Colonic mucosa (tissue), 4 donors: Measurements from ENCODE around the gene TRPC6. TPM values are rescaled to one million over a fixed set of nuclear protein-coding genes. Genes with fewer than 3 reads are reported as not detected.
"Not testable (repeated sequence)": the region's sequence is repeated elsewhere in the genome, so short reads cannot be mapped to it uniquely, and the experiment has no call there.

ENCODE experiments used
- DNase-seq: peaks from one replicate; pipeline ENCODE4 v3.0.0-alpha.2; 2020
- H3K27ac ChIP-seq: fragments of 200-600 bp; one replicate; pipeline ENCODE4 v1.8.0; 2021
- H3K27me3 ChIP-seq: fragments of 200-600 bp; one replicate; pipeline ENCODE4 v1.8.0; 2021
- H3K36me3 ChIP-seq: fragments of 200-600 bp; one replicate; pipeline ENCODE4 v1.8.0; 2021
- H3K4me1 ChIP-seq: fragments of 200-600 bp; one replicate; pipeline ENCODE4 v1.8.0; 2021; ENCODE audit warnings: mild to moderate bottlenecking
- H3K4me3 ChIP-seq: fragments of 200-600 bp; one replicate; pipeline ENCODE4 v1.8.0; 2021
- H3K9ac ChIP-seq, 2 donors: one replicate each; pipeline ENCODE4 v1.7.0; 2013; ENCODE audit warnings: control low read depth in 2 of 2, low read depth in 2 of 2, low read length in 2 of 2
- H3K9me3 ChIP-seq: fragments of 200-600 bp; one replicate; pipeline ENCODE4 v1.8.0; 2021
- intact Hi-C: fragments of 100-400 bp; cut with DNase I; formaldehyde crosslinking; loops from one replicate; pipeline ENCODE4 v1.14.1; 2022
- total RNA-seq, 2 donors: library from RNA; stranded (reverse); fragmentation: NEBNext Ultra II Directional in 1 of 2; extraction: Animal tissue kit (Norgen Biotek cat#: 25700) in 1 of 2; gene quantifications; one replicate each; pipeline ENCODE4 v1.2.1, GENCODE V29; 2021
- TF ChIP-seq, protein P1 (sequence below): fragments of 200-600 bp; IDR thresholded peaks from one replicate; pipeline ENCODE4 v1.8.0; 2022; ENCODE audit warnings: antibody characterized with exemption, mild to moderate bottlenecking
- donor health status: healthy.
- donor health status: DM: no; HTN: no; CAD: no.
- donor health status: DM: no; HTN: no; CAD: no.

Gene TRPC6
- total RNA-seq, 2 donors from 2014 or later: 0.37 to 0.96 TPM

DNA sequence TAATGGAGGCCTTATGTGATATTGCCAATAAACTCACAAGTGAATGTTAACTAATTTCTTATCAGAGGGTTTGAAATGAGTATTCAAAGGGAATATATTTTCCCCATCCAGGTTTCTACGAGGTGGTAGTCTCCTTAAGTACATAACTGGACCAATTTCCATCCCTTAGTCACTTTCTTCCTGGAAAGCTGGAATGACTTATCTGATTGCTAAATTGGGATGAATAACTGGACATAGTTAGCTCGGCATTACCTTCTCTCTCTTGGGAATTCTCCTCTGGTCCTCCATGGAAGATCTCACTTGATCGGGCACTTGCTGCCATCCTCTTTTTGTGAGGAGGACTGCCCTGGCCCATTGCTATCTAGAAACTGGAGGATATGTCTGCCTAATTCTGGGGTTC, 109.1 kb downstream of the TRPC6 start:
- Histone ChIP-seq H3K9ac (no peak overlapping the region), H3K27me3 (no peaks in the 10 kb centered on the region), H3K4me3 (no peak overlapping the region), H3K9me3 (no peaks in the 10 kb centered on the region), H3K4me1 (no peaks in the 10 kb centered on the region), H3K36me3 (no peaks in the 10 kb centered on the region), H3K27ac (no peak overlapping the region)
- intact Hi-C loops: no loop called here
- TF ChIP-seq, protein P1, sequence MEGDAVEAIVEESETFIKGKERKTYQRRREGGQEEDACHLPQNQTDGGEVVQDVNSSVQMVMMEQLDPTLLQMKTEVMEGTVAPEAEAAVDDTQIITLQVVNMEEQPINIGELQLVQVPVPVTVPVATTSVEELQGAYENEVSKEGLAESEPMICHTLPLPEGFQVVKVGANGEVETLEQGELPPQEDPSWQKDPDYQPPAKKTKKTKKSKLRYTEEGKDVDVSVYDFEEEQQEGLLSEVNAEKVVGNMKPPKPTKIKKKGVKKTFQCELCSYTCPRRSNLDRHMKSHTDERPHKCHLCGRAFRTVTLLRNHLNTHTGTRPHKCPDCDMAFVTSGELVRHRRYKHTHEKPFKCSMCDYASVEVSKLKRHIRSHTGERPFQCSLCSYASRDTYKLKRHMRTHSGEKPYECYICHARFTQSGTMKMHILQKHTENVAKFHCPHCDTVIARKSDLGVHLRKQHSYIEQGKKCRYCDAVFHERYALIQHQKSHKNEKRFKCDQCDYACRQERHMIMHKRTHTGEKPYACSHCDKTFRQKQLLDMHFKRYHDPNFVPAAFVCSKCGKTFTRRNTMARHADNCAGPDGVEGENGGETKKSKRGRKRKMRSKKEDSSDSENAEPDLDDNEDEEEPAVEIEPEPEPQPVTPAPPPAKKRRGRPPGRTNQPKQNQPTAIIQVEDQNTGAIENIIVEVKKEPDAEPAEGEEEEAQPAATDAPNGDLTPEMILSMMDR: no peak
- no peak for DNase-seq

DNA sequence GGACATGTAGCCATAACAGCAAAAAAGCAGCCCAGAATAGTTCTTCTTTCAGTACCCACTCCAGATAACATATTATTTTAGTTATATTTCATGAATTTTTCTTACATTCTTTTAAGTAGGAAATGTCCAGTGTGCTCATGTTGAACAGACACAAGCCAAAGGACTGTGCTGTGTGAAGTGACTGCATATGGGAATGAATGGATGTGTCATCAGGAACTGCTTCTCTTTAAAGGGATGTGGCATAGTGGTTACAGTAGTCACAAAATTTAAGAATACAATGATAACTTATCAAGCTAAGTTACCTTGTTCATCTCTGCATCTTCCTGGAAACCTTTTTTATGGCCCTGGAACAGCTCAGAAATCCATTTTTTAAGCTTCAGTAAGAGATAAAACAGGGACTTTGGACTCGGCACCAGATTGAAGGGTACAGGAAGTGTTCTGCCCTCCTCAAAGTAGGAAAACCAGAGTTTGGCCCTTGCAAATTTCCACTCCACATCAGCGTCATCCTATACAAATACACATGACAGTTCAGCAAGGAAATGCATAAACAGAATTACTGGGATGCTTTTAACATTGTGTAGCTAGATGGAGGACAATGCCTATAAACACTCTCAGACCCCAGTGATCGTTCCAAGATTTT, 112.8 kb downstream of the TRPC6 start:
- Histone ChIP-seq H3K27ac (no peak overlapping the region), H3K4me3 (no peak overlapping the region), H3K27me3 (no peaks in the 10 kb centered on the region), H3K36me3 (no peaks in the 10 kb centered on the region), H3K9ac (no peak overlapping the region), H3K4me1 (no peaks in the 10 kb centered on the region), H3K9me3 (no peaks in the 10 kb centered on the region)
- intact Hi-C loops: no loop called here
- TF ChIP-seq, protein P1: no peak
- DNase-seq: no peak

DNA sequence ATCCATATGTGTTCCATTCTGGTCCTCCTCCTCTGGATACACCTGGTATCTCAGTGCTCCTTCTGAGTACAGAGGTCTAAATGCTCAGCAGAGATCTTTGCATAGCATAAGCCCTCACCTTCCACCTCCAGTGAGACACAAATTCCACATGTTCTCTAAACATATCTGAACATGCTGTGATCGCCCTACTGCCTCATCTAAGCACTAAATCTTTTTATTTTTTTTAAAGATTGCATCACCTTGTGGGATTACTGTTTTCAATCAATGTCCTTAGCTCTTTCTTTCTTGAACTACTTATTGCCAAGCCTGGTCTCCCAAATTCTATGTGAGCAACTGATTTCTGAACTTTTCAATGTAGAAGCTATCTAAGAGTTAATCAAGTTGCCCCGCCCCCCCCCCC, 113.4 kb downstream of the TRPC6 start:
- Histone ChIP-seq H3K27me3 (no peaks in the 10 kb centered on the region), H3K27ac (no peak overlapping the region), H3K36me3 (no peaks in the 10 kb centered on the region), H3K9ac (no peak overlapping the region), H3K4me3 (no peak overlapping the region), H3K4me1 (no peaks in the 10 kb centered on the region), H3K9me3 (no peaks in the 10 kb centered on the region)
- intact Hi-C loops: no loop called here
- TF ChIP-seq, protein P1: no peak
- no peak for DNase-seq

DNA sequence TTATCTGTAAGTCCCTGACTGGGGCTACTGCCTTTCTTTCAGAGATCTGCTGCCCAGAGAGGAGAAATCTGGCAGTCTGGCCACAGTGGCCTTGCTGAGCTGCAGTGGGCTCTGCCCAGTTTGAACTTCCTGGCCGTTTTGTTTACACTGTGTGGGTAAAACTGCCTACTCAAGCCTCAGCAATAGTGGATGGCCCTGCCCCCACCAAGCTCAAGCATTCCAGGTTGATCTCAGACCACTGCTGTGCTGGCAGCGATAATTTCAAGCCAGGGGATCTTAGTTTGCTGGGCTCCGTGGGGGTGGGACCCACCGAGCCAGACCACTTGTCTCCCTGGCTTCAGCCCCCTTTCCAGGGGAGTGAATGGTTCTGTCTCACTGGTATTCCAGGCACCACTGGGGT, 117.5 kb downstream of the TRPC6 start:
- Histone ChIP-seq H3K4me3 (no peak overlapping the region), H3K27ac (no peak overlapping the region), H3K36me3 (no peaks in the 10 kb centered on the region), H3K4me1 (no peaks in the 10 kb centered on the region), H3K9ac (no peak overlapping the region), H3K27me3 (no peaks in the 10 kb centered on the region), H3K9me3 (no peaks in the 10 kb centered on the region)
- TF ChIP-seq, protein P1: no peak
- intact Hi-C loops: no loop called here
- DNase-seq: no peak

DNA sequence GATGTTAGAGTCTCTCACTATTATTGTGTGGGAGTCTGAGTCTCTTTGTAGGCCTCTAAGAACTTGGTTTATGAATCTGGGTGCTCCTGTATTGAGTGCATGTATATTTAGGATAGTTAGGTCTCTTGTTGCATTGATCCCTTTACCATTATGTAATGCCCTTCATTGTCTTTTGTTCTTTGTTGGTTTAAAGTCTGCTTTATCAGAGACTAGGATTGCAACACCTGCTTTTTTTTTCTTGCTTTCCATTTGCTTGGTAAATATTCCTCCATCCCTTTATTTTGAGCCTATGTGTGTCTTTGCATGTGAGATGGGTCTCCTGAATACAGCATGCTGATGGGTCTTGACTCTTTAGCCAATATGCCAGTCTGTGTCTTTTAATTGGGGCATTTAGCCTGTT, 119.4 kb downstream of the TRPC6 start:
- intact Hi-C loops, H3K9ac ChIP-seq, DNase-seq, H3K9me3 ChIP-seq, H3K27me3 ChIP-seq, H3K27ac ChIP-seq, H3K36me3 ChIP-seq, H3K4me1 ChIP-seq, H3K4me3 ChIP-seq: not testable (repeated sequence)

DNA sequence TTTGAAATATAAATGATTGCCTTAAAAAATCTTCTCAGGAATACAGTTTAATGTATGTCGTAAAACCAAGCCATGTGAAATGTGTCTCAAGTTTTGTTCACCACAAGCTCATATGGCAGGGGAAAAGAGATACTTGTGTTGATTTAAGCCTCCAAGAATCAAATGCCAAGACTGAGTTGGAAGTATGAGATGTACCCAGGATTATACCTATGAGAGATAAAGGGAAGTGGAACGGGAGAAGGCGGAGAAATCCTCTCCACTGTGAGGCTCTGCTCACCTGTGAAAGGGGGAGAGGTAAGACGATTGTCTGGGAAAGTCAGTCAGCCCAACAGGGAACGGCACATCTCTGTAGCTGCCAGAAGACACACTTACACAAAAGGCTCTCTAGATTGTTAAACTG, 124.8 kb downstream of the TRPC6 start:
- DNase-seq: no peak
- Histone ChIP-seq H3K9me3 (no peaks in the 10 kb centered on the region), H3K27me3 (no peaks in the 10 kb centered on the region), H3K36me3 (no peaks in the 10 kb centered on the region), H3K4me3 (no peak overlapping the region), H3K4me1 (no peaks in the 10 kb centered on the region), H3K27ac (no peak overlapping the region), H3K9ac (no peak overlapping the region)
- TF ChIP-seq, protein P1: no peak
- intact Hi-C loops: loop anchor here (10.0 kb wide), 1 partner anchor 386 kb away; no protein-coding TSS in a partner anchor
